ENCODE data around the gene NOTUM.

- TF ChIP-seq CTCF (IDR thresholded peaks at IDR 0.05) (no peak), POLR2A (IDR thresholded peaks at IDR 0.05) (no peak)
These were observed 25.6 kb upstream of the NOTUM start for GRCh38 chr17:81986606-81987005.
